HFFc6 (cell line): Measurements from ENCODE around the gene PLA2R1. TPM values are rescaled to one million over a fixed set of nuclear protein-coding genes. Genes with fewer than 3 reads are reported as not detected.

ENCODE experiments used
- DNase-seq: peaks from one replicate; pipeline ENCODE4 v3.0.0-alpha.2; 2018
- H3K27ac Mint-ChIP-seq: 2 replicates; pipeline ENCODE4 v1.8.0; 2020; ENCODE audit warnings: mild to moderate bottlenecking, mixed read lengths
- H3K27me3 Mint-ChIP-seq: 2 replicates; pipeline ENCODE4 v1.8.0; 2021; ENCODE audit warnings: mild to moderate bottlenecking, moderate library complexity, mixed read lengths; ENCODE audit not compliant: insufficient read depth
- H3K36me3 Mint-ChIP-seq: 2 replicates; pipeline ENCODE4 v1.8.0; 2021; ENCODE audit warnings: low read depth, mixed read lengths
- H3K4me1 Mint-ChIP-seq: 2 replicates; pipeline ENCODE4 v1.8.0; 2020; ENCODE audit warnings: low read depth, mixed read lengths
- H3K4me3 Mint-ChIP-seq: 2 replicates; pipeline ENCODE4 v1.8.0; 2020; ENCODE audit warnings: mild to moderate bottlenecking, moderate library complexity, mixed read lengths
- H3K9me3 Mint-ChIP-seq: 2 replicates; pipeline ENCODE4 v1.8.0; 2020; ENCODE audit warnings: mild to moderate bottlenecking, mixed read lengths
- CTCF ChIP-seq: fragments of 200-600 bp; sonication (generic); IDR thresholded peaks from 2 replicates; pipeline ENCODE4 v1.5.0; 2021; ENCODE audit warnings: antibody characterized with exemption, mild to moderate bottlenecking
- total RNA-seq, 6 experiments: library from RNA; stranded (reverse); fragmentation: NEBNext Ultra II Directional; extraction: Animal tissue kit (Norgen Biotek cat#: 25700); gene quantifications; 2 replicates in 1 of 6; 3 replicates in 5 of 6; pipeline ENCODE4 v1.2.3, GENCODE V29; 2021

The PLA2R1 gene
- total RNA-seq, 6 experiments from 2014 or later, result 3.2 to 6.3 (median 3.3) TPM

- Mint-ChIP-seq H3K4me3 (no peak overlapping the region), H3K9me3 (no peaks in the 10 kb centered on the region), H3K36me3 (no peaks in the 10 kb centered on the region), H3K27me3 (peaks cover 5% of the 10 kb centered on the region), H3K27ac (no peak overlapping the region), H3K4me1 (peaks cover 12% of the 10 kb centered on the region)
- no peak for TF ChIP-seq CTCF
- DNase-seq, result no peak
Observed at GRCh38 chr2:159895258-159896065, 167.0 kb downstream of the PLA2R1 start.

- no peak for DNase-seq
- Mint-ChIP-seq H3K9me3 (no peaks in the 10 kb centered on the region), H3K27me3 (peaks cover 2% of the 10 kb centered on the region; the same call in 1 of the 2 replicates), H3K36me3 (no peaks in the 10 kb centered on the region), H3K4me1 (peaks cover 12% of the 10 kb centered on the region), H3K4me3 (no peak overlapping the region), H3K27ac (no peak overlapping the region)
- TF ChIP-seq CTCF, result no peak
Observed at GRCh38 chr2:159894145-159894838, 168.1 kb downstream of the PLA2R1 start.

GRCh38 chr2:159892990-159893810 lies 169.2 kb downstream of the PLA2R1 start:
- Mint-ChIP-seq H3K27me3 (peaks cover 2% of the 10 kb centered on the region; the same call in 1 of the 2 replicates), H3K9me3 (no peaks in the 10 kb centered on the region), H3K4me3 (no peak overlapping the region), H3K36me3 (no peaks in the 10 kb centered on the region), H3K4me1 (peaks cover 12% of the 10 kb centered on the region), H3K27ac (no peak overlapping the region)
- TF ChIP-seq CTCF, result no peak
- no peak for DNase-seq

- Mint-ChIP-seq H3K9me3 (no peaks in the 10 kb centered on the region), H3K4me3 (no peak overlapping the region), H3K4me1 (peaks cover 12% of the 10 kb centered on the region), H3K27ac (no peak overlapping the region), H3K36me3 (no peaks in the 10 kb centered on the region), H3K27me3 (peaks cover 2% of the 10 kb centered on the region; the same call in 1 of the 2 replicates)
- no peak for TF ChIP-seq CTCF
- DNase-seq, result peak; percentile 59
Observed at GRCh38 chr2:159891917-159892730, 170.3 kb downstream of the PLA2R1 start.

GRCh38 chr2:159891267-159891588 lies 171.2 kb downstream of the PLA2R1 start:
- H3K9me3 Mint-ChIP-seq, result no peaks in the 10 kb centered on the region
- DNase-seq, result no peak
- H3K36me3 Mint-ChIP-seq, result no peaks in the 10 kb centered on the region
- peaks cover 2% of the 10 kb centered on the region; the same call in 1 of the 2 replicates for H3K27me3 Mint-ChIP-seq
- H3K4me3 Mint-ChIP-seq, result no peak overlapping the region
- TF ChIP-seq CTCF, result no peak
- H3K4me1 Mint-ChIP-seq, result peaks cover 12% of the 10 kb centered on the region
- H3K27ac Mint-ChIP-seq, result no peak overlapping the region
